ENCODE data around the gene SCN4A.

- no peak for TF ChIP-seq CTCF (IDR thresholded peaks at IDR 0.05)
- TF ChIP-seq POLR2A (IDR thresholded peaks at IDR 0.05; ENCODE audit: low read depth) = no peak
- no peak for TF ChIP-seq POLR2AphosphoS5 (IDR thresholded peaks at IDR 0.05)
Observed at GRCh38 chr17:63966646-63967264, 6.0 kb downstream of the SCN4A start.

All from esophagus muscularis mucosa (tissue), 3 donors.